ENCODE results near the gene CCDC88C. TPM values are rescaled to one million over a fixed set of nuclear protein-coding genes. Genes with fewer than 3 reads are reported as not detected.
"Not testable (repeated sequence)": the region's sequence is repeated elsewhere in the genome, so short reads cannot be mapped to it uniquely, and the experiment has no call there.

CCDC88C gene
- total RNA-seq, 1 donor = 0.36 TPM

DNA sequence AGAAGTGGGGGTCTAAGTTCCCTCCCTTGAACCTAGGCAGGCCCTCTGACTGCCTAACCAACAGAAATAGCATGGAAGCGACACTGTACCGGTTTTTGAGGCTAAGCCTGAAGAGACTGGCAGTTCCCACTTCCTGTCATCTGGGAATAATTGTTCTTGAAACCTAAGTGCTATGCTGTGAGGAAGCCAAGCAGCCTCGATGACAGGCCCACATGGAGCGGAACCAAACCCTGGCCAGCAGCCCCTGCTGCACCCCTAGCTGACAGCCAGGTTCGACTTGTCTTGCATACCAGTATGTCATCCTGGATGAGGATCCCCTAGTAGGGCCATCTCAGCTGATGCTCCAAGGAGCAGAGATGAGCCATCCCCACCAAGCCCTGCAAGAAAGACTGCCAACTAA is 166.7 kb downstream of the CCDC88C start:
- H3K79me2 ChIP-seq (ENCODE audit: insufficient read depth, low read length) = no peaks in the 10 kb centered on the region
- H3K4me2 ChIP-seq (ENCODE audit: insufficient read depth, low read length) = no peak overlapping the region
- H2AFZ ChIP-seq (ENCODE audit: low read length) = no peak overlapping the region
- peaks cover 6% of the 10 kb centered on the region for H3K4me1 ChIP-seq (ENCODE audit: insufficient read depth, low read length)
- no peaks in the 10 kb centered on the region for H3K9me3 ChIP-seq (ENCODE audit: low read depth, low read length)
- DNase-seq (ENCODE audit: insufficient read length, low spot score, missing footprints) = no peak
- no peaks in the 10 kb centered on the region for H3K27me3 ChIP-seq (ENCODE audit: insufficient read depth, low read length)
- no peak overlapping the region for H3K4me3 ChIP-seq (ENCODE audit: insufficient read depth, low read length)
- TF ChIP-seq, protein P1, sequence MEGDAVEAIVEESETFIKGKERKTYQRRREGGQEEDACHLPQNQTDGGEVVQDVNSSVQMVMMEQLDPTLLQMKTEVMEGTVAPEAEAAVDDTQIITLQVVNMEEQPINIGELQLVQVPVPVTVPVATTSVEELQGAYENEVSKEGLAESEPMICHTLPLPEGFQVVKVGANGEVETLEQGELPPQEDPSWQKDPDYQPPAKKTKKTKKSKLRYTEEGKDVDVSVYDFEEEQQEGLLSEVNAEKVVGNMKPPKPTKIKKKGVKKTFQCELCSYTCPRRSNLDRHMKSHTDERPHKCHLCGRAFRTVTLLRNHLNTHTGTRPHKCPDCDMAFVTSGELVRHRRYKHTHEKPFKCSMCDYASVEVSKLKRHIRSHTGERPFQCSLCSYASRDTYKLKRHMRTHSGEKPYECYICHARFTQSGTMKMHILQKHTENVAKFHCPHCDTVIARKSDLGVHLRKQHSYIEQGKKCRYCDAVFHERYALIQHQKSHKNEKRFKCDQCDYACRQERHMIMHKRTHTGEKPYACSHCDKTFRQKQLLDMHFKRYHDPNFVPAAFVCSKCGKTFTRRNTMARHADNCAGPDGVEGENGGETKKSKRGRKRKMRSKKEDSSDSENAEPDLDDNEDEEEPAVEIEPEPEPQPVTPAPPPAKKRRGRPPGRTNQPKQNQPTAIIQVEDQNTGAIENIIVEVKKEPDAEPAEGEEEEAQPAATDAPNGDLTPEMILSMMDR (IDR thresholded peaks at IDR 0.05; ENCODE audit: extremely low read depth, low read depth, low read length) = no peak
- no peak overlapping the region for H3K27ac ChIP-seq (ENCODE audit: low read depth, low read length)
- H3K36me3 ChIP-seq (ENCODE audit: insufficient read depth, low read length) = no peaks in the 10 kb centered on the region
- no peaks in the 10 kb centered on the region for H4K20me1 ChIP-seq (ENCODE audit: insufficient read depth, low read length)

DNA sequence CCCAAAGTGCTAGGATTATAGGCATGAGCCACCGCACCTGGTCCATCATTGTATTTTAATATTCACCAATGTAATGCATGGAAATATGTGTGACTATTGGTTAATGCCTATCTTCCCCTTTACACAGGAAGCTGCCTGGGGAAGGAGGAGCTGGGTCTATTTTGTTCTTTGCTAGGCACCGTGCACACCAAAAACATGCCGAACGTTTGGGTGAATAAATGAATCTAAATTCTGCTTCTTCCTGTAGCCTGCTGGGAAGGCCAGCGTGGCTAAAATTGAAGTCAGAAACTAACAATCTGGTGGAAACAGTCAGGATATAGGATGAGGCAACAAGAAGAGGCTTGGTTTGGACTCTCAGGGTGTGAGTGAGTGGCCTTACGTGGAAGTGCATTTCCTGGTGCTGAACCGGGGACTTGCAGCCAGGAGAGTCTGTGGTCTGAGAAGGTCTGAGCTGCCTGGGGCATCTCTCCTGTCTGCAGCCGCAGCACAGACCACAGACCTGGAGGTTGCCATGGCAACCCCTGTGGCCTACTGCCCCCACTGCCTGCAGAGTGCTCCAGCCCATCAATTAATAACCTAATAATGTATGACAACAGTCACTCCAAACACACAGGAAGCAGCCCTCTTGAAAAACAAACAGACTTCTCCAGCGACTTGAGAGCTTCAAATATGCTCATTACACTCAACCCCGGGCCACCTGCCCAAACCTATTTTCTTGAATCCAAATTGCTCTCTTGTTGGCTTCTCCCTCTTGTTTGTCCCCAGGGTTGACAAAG is 167.6 kb downstream of the CCDC88C start:
- Histone ChIP-seq H3K27me3 (ENCODE audit: insufficient read depth, low read length) (no peaks in the 10 kb centered on the region), H2AFZ (ENCODE audit: low read length) (no peak overlapping the region), H4K20me1 (ENCODE audit: insufficient read depth, low read length) (no peaks in the 10 kb centered on the region), H3K4me1 (ENCODE audit: insufficient read depth, low read length) (peaks cover 6% of the 10 kb centered on the region), H3K36me3 (ENCODE audit: insufficient read depth, low read length) (no peaks in the 10 kb centered on the region), H3K4me2 (ENCODE audit: insufficient read depth, low read length) (no peak overlapping the region), H3K79me2 (ENCODE audit: insufficient read depth, low read length) (no peaks in the 10 kb centered on the region), H3K9me3 (ENCODE audit: low read depth, low read length) (no peaks in the 10 kb centered on the region), H3K27ac (ENCODE audit: low read depth, low read length) (no peak overlapping the region), H3K4me3 (ENCODE audit: insufficient read depth, low read length) (no peak overlapping the region)
- TF ChIP-seq, protein P1 (IDR thresholded peaks at IDR 0.05; ENCODE audit: extremely low read depth, low read depth, low read length) = no peak
- DNase-seq (ENCODE audit: insufficient read length, low spot score, missing footprints) = no peak

DNA sequence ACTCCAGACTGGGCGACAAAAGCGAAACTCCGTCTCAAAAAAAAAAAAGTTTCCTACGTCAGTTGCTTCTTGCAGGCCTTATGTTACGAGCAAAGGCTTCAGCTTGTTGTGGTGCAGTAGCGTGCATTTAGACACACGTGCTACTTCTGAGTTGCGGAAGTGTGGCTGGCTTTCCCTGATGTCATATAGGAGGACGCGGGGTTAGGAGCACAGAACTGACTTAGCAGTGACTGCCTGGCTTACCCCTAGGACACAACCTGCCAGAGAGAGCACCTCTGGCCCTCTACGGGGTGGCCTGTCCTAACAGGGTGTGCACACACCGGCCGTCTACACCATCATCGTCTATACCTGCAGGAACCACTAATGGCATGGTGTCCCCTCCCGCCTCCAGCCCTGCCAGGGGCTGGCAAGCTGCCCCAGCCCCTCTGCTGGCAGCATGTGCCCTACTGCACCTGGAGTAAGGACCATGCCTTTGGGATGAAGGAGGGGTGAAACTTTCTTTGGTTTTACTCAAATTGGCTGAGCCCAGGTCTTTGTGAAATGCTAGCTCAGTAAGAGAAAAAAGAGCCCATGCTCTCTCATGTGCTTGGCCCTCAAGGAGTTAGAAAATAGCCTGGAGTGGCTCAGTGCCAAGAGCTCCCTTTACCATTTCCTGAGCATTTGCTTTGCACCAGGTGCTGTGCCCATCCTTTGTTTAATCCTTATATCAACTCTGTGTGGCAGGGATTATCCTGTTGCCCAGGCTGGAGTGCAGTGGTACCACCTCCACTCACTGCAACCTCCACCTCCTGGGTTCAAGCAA is 171.4 kb downstream of the CCDC88C start:
- H3K9me3 ChIP-seq (ENCODE audit: low read depth, low read length) = no peaks in the 10 kb centered on the region
- DNase-seq (ENCODE audit: insufficient read length, low spot score, missing footprints) = no peak
- H3K36me3 ChIP-seq (ENCODE audit: insufficient read depth, low read length) = no peaks in the 10 kb centered on the region
- no peak overlapping the region for H3K4me3 ChIP-seq (ENCODE audit: insufficient read depth, low read length)
- H3K27ac ChIP-seq (ENCODE audit: low read depth, low read length) = no peak overlapping the region
- H2AFZ ChIP-seq (ENCODE audit: low read length) = no peak overlapping the region
- H3K79me2 ChIP-seq (ENCODE audit: insufficient read depth, low read length) = peaks cover 16% of the 10 kb centered on the region
- no peak overlapping the region for H3K4me2 ChIP-seq (ENCODE audit: insufficient read depth, low read length)
- no peaks in the 10 kb centered on the region for H3K27me3 ChIP-seq (ENCODE audit: insufficient read depth, low read length)
- H4K20me1 ChIP-seq (ENCODE audit: insufficient read depth, low read length) = no peaks in the 10 kb centered on the region
- TF ChIP-seq, protein P1 (IDR thresholded peaks at IDR 0.05; ENCODE audit: extremely low read depth, low read depth, low read length) = no peak
- H3K4me1 ChIP-seq (ENCODE audit: insufficient read depth, low read length) = peaks cover 24% of the 10 kb centered on the region

DNA sequence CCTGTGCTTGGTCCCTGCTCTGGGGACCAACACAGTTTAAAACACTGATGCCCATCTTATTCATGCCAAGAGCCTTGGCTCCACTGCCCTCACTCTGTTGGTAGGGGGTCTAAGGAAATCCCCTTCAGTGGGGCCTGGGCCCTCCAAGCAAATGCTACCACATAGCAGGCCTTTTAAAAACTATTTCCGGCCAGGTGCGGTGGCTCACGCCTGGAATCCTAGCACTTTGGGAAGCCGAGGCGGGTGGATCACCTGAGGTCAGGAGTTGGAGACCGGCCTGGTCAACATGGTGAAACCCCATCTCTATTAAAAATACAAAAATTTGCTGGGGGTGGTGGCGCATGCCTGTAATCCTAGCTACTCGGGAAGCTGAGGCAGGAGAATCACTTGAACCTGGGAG is 172.0 kb downstream of the CCDC88C start:
- not testable (repeated sequence) for H4K20me1 ChIP-seq (ENCODE audit: insufficient read depth, low read length); DNase-seq (ENCODE audit: insufficient read length, low spot score, missing footprints); H2AFZ ChIP-seq (ENCODE audit: low read length); H3K36me3 ChIP-seq (ENCODE audit: insufficient read depth, low read length); H3K4me3 ChIP-seq (ENCODE audit: insufficient read depth, low read length); H3K27me3 ChIP-seq (ENCODE audit: insufficient read depth, low read length); H3K27ac ChIP-seq (ENCODE audit: low read depth, low read length); H3K9me3 ChIP-seq (ENCODE audit: low read depth, low read length); H3K4me2 ChIP-seq (ENCODE audit: insufficient read depth, low read length)
- H3K4me1 ChIP-seq (ENCODE audit: insufficient read depth, low read length) = peaks cover 22% of the 10 kb centered on the region
- H3K79me2 ChIP-seq (ENCODE audit: insufficient read depth, low read length) = peaks cover 21% of the 10 kb centered on the region

Data from osteoblast (primary cell).